HEK293T (cell line): Measurements from ENCODE around the gene HTR2C.
"Not testable (repeated sequence)": the region's sequence is repeated elsewhere in the genome, so short reads cannot be mapped to it uniquely, and the experiment has no call there.

Experiments used
- CTCF ChIA-PET: fragments of 350-600 bp; formaldehyde crosslinking; extraction: SDS; loops from one replicate; lab custom pipeline; 2021; ENCODE audit warnings: antibody characterized with exemption, inconsistent platforms; lab: Yijun Ruan, JAX
- POLR2A ChIA-PET: fragments of 350-600 bp; formaldehyde crosslinking; extraction: SDS; loops from one replicate; lab custom pipeline; 2020; ENCODE audit warnings: antibody characterized with exemption, inconsistent platforms; lab: Yijun Ruan, JAX
- DNase-seq: peaks from one replicate; pipeline ENCODE4 v3.0.0; 2012; ENCODE audit warnings: mixed read lengths; ENCODE audit errors: extremely low spot score
- ARNT ChIP-seq: fragments of 450-650 bp; IDR thresholded peaks from 2 replicates; pipeline ENCODE4 v1.6.1; 2017; ENCODE audit warnings: mild to moderate bottlenecking
- BHLHE40 ChIP-seq: fragments of 450-650 bp; IDR thresholded peaks from 2 replicates; pipeline ENCODE4 v1.6.1; 2016; ENCODE audit warnings: mild to moderate bottlenecking, moderate library complexity, borderline replicate concordance
- CTBP1 ChIP-seq: fragments of 450-650 bp; IDR thresholded peaks from 2 replicates; pipeline ENCODE4 v1.6.1; 2016; ENCODE audit warnings: borderline replicate concordance
- ELF4 ChIP-seq: fragments of 450-650 bp; IDR thresholded peaks from 2 replicates; pipeline ENCODE4 v1.6.1; 2017; ENCODE audit warnings: antibody characterized with exemption
- FOXA1 ChIP-seq: fragments of 450-650 bp; IDR thresholded peaks from 2 replicates; pipeline ENCODE4 v1.6.1; 2016; ENCODE audit warnings: mild to moderate bottlenecking
- FOXK2 ChIP-seq: fragments of 450-650 bp; IDR thresholded peaks from 2 replicates; pipeline ENCODE4 v1.6.1; 2016; ENCODE audit warnings: mild to moderate bottlenecking
- FOXM1 ChIP-seq: fragments of 450-650 bp; IDR thresholded peaks from 2 replicates; pipeline ENCODE4 v1.6.1; 2017; ENCODE audit warnings: mild to moderate bottlenecking, borderline replicate concordance
- HDGF ChIP-seq: fragments of 450-650 bp; IDR thresholded peaks from 2 replicates; pipeline ENCODE4 v1.6.1; 2017; ENCODE audit warnings: antibody characterized with exemption, borderline replicate concordance
- L3MBTL2 ChIP-seq: fragments of 450-650 bp; conservative IDR thresholded peaks from 2 replicates; pipeline ENCODE4 v1.6.1; 2016; ENCODE audit warnings: mild to moderate bottlenecking
- LEF1 ChIP-seq: fragments of 450-650 bp; IDR thresholded peaks from 2 replicates; pipeline ENCODE4 v1.6.1; 2017; ENCODE audit warnings: mild to moderate bottlenecking, borderline replicate concordance
- NFRKB ChIP-seq: fragments of 450-650 bp; IDR thresholded peaks from 2 replicates; pipeline ENCODE4 v1.6.1; 2016; ENCODE audit warnings: mild to moderate bottlenecking, moderate library complexity
- SP1 ChIP-seq: fragments of 450-650 bp; IDR thresholded peaks from 2 replicates; pipeline ENCODE4 v1.6.1; 2017
- SUZ12 ChIP-seq: fragments of 450-650 bp; IDR thresholded peaks from 2 replicates; pipeline ENCODE4 v1.6.1; 2016; ENCODE audit warnings: mild to moderate bottlenecking
- TARDBP ChIP-seq: fragments of 450-650 bp; IDR thresholded peaks from 2 replicates; pipeline ENCODE4 v1.6.1; 2016
- ZNF384 ChIP-seq: fragments of 450-650 bp; IDR thresholded peaks from 2 replicates; pipeline ENCODE4 v1.6.1; 2016
- TF ChIP-seq, protein P1 (sequence below): fragments of 450-650 bp; IDR thresholded peaks from 2 replicates; pipeline ENCODE4 v1.6.1; 2016

The HTR2C gene

DNA sequence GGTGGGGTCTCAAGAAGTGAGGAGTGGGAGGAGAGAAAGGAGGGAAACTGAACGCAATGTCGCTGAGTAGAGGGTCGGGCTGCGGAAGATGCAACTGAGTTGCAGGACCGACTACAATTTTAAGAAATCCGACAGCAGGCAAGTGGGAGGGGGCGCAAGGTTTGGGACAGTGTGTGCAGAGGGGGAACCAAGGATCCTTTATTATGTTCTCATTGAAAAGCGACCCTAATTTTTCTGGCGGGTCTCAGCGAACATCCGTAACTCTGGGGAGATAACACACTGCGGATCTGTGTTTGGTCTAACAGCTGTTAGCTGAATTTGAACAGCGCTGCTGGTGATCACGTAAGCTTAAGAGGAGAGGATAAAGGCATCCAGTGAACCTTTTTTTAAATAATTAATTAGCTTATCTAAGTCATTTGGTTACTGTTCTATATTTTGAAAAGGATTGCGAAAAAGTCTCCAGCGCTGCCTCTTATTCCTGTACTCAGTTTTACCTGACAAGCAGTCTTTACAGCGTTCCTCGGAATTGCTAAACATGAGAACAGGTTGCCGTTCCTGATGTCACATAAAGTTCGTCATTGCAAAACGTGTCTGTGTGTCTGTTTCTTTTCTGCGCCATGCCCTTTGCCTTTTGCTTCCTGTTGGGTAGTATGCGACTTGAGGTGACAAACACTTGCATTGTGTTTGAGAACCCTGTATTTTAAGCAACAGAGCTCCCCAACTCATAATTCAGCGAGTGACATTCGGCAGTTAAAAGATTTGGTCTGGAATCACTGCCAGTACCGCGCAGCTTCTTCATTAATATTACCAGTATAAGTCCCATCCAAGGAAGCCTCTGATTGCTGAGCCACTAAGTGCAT lies 1.3 kb downstream of the HTR2C start:
- ChIA-PET CTCF (no interaction called here), POLR2A (no interaction called here)
- TF ChIP-seq LEF1, result no peak
- no peak for TF ChIP-seq FOXK2
- no peak for TF ChIP-seq FOXA1
- TF ChIP-seq TARDBP, result no peak
- no peak for DNase-seq

DNA sequence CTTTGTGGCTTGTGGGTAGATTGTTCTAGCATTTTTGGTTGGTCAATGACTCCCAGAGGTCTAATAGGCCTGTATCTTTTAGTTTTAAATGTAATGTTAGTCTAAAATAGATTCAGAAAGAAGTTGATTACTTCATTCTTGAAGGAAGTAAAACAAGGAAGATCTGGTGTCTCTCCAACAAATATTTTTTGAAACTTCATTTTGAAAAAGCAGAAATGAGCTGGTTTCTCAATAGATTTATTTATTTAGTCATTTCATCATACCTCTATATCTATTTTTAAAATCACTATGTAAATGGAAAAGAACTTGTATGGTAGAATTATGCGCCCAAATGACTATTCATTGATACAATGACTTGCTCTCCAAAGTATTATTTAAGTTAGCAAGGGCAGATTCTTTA lies 7.2 kb downstream of the HTR2C start:
- POLR2A ChIA-PET, result no interaction called here
- DNase-seq, result no peak
- TF ChIP-seq FOXM1 (no peak), HDGF (no peak), BHLHE40 (no peak), ELF4 (no peak), SUZ12 (no peak), SP1 (no peak), L3MBTL2 (no peak), ZNF384 (no peak), FOXK2 (no peak), TARDBP (no peak), FOXA1 (no peak), NFRKB (no peak)
- CTCF ChIA-PET, result no interaction called here

DNA sequence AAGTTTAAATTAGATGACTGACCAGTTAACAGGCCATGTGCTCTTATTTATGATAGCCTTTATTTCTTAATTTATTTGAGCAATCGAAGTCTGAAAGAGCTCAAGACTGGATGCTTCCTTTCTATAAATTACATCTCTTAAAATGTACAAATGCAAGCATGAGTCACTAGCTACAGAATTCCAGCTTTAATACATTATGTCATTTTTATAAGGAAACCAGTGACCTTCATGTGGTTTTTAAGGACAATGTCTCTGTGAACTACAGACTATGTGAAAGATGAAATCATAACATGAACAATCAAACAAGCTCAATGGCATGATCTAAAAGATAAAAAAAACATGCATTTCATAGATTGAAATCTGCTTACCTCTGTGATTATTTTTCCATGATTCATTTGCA lies 15.4 kb downstream of the HTR2C start:
- TF ChIP-seq LEF1, result no peak
- no peak for TF ChIP-seq ELF4
- TF ChIP-seq L3MBTL2, result no peak
- no peak for TF ChIP-seq HDGF
- no peak for TF ChIP-seq BHLHE40
- TF ChIP-seq SP1, result no peak
- TF ChIP-seq TARDBP, result no peak
- TF ChIP-seq FOXA1, result no peak
- no peak for TF ChIP-seq ZNF384
- no peak for TF ChIP-seq NFRKB
- no peak for TF ChIP-seq FOXM1
- no peak for TF ChIP-seq ARNT
- no peak for TF ChIP-seq CTBP1
- TF ChIP-seq, protein P1, sequence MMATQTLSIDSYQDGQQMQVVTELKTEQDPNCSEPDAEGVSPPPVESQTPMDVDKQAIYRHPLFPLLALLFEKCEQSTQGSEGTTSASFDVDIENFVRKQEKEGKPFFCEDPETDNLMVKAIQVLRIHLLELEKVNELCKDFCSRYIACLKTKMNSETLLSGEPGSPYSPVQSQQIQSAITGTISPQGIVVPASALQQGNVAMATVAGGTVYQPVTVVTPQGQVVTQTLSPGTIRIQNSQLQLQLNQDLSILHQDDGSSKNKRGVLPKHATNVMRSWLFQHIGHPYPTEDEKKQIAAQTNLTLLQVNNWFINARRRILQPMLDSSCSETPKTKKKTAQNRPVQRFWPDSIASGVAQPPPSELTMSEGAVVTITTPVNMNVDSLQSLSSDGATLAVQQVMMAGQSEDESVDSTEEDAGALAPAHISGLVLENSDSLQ, result no peak
- TF ChIP-seq SUZ12, result no peak
- TF ChIP-seq FOXK2, result no peak
- CTCF ChIA-PET, result no interaction called here
- POLR2A ChIA-PET, result no interaction called here
- DNase-seq, result no peak

DNA sequence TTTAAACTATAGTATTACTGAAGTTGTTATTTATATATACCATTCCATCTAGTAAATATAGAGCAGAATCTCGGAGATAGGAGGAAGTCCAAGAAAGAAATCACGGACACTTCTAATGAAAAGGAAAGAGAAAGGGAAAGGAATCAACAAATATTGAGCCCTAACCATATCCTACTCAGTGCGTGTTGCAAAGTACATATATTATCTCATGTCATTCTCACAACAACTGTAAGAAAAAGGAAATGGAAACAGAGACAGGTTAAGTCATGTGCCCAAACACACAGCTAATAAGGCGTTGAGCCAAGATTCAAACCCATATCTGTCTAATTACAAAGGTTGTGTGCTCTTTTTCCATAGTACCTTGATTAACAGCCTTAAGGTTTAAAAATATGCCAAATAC lies 16.0 kb downstream of the HTR2C start:
- POLR2A ChIA-PET, result no interaction called here
- CTCF ChIA-PET, result no interaction called here
- DNase-seq, result no peak
- TF ChIP-seq TARDBP (no peak), ZNF384 (no peak), CTBP1 (no peak)
- TF ChIP-seq, protein P1, result no peak

DNA sequence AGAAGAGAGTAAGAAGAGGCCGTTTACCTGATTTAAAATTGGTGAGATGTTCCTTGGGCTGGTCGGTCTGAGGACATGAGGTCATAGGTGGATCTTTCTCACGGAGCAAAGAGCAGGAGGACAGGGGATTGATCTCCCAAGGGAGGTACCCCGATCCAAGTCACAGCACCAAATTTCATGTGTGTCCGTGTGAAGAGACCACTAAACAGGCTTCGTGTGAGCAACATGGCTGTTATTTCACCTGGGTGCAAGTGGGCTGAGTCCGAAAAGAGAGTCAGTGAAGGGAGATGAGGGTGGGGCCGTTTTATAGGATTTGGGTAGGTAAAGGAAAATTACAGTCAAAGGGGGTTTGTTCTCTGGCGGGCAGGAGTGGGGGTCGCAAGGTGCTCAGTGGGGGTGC lies 22.7 kb downstream of the HTR2C start:
- DNase-seq, CTCF ChIA-PET, POLR2A ChIA-PET: not testable (repeated sequence)

DNA sequence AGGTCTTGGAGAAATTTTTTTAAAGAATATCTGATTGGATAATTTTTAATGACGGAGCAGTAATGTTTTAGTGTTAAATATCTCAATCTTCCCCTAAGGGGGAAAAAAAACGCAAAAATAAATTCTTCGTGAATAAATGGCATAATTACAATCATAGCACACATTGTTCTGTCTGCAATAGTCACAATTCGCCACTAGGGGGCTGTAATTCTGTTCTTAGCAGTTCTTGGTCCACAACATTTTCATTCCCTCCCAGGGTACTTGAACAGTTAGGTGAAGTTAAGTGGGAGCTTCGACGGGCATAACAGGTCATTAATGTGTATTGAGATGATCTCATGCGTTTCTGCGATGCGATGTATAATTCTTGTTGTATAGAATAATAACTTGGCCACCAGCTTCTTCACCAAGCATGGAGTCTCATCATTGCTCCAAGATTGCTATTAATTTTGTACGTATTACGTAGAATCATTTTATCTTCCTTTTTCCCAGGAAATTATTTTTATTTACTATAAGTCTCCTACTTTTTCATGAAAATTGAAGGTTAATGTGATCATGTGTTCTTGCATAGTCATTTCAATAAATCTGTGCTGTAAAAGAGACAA lies 27.2 kb downstream of the HTR2C start:
- CTCF ChIA-PET, result interaction anchor here (0.6 to 1.5 kb wide), 5 partner anchors 14 to 1345 kb away, joined by 3 read pairs; no protein-coding TSS in a partner anchor
- POLR2A ChIA-PET, result no interaction called here
- DNase-seq, result peak; percentile 57
- TF ChIP-seq ELF4 (no peak), TARDBP (no peak), SP1 (no peak), FOXA1 (no peak), HDGF (no peak), LEF1 (no peak), L3MBTL2 (no peak), CTBP1 (no peak), FOXM1 (no peak), FOXK2 (no peak), ARNT (no peak), ZNF384 (no peak), NFRKB (no peak)

DNA sequence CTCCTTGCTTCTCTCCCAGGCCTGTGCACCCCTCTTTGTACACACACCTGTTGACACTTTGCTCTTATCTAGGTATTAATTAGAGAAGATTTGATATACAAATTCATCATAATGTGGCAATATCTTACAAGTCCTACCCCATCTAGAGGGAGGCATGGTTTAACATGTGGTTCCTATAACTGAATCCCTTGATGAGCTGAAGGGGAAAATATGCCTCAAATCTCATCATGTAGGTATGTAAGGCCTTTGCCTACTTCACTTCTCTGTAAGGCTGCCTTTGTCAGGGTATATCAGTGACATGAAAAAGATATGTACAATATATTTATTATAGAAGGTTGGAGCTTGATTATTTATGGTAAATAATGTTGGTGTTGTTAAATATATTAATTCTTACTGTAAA lies 31.9 kb downstream of the HTR2C start:
- CTCF ChIA-PET, result no interaction called here
- no peak for DNase-seq
- no peak for TF ChIP-seq TARDBP
- TF ChIP-seq BHLHE40, result no peak
- no peak for TF ChIP-seq LEF1
- TF ChIP-seq, protein P1, result no peak
- no peak for TF ChIP-seq FOXM1
- no peak for TF ChIP-seq FOXA1
- no peak for TF ChIP-seq SUZ12
- TF ChIP-seq ZNF384, result no peak
- no peak for TF ChIP-seq NFRKB
- no peak for TF ChIP-seq ELF4
- no peak for TF ChIP-seq SP1
- TF ChIP-seq ARNT, result no peak
- TF ChIP-seq CTBP1, result no peak
- no peak for TF ChIP-seq FOXK2
- TF ChIP-seq HDGF, result no peak
- no peak for TF ChIP-seq L3MBTL2
- POLR2A ChIA-PET, result no interaction called here
